Heart right ventricle (tissue), 16 donors: ENCODE measurements around the gene ARSA. TPM values are rescaled to one million over a fixed set of nuclear protein-coding genes. Genes with fewer than 3 reads are reported as not detected.
"Not testable (repeated sequence)": the region's sequence is repeated elsewhere in the genome, so short reads cannot be mapped to it uniquely, and the experiment has no call there.

ENCODE experiments used
- ATAC-seq, 8 donors: fragments of 200-7000 bp; cut with Tn5 transposase; one replicate each; pipeline ENCODE4 v1.9.1; 2020; ENCODE audit warnings: mild to moderate bottlenecking in 8 of 8, moderate library complexity in 8 of 8, moderate number of reproducible peaks in 1 of 8
- DNase-seq, 2 donors: peaks; one replicate each; pipeline ENCODE4 v3.0.0-alpha.2; 2020
- H3K27ac ChIP-seq, 10 donors: fragments of 200-600 bp; sonication (generic) in 2 of 10; one replicate each; pipeline versions ENCODE4 v1.5.0 to v1.8.0; 2020 to 2022; ENCODE audit warnings: mild to moderate bottlenecking in 3 of 10
- H3K27me3 ChIP-seq, 7 donors: fragments of 200-600 bp; one replicate each; pipeline ENCODE4 v1.8.0; 2021 to 2022; ENCODE audit warnings: mild to moderate bottlenecking in 2 of 7
- H3K36me3 ChIP-seq, 9 donors: fragments of 200-600 bp; sonication (generic) in 1 of 9; one replicate each; pipeline versions ENCODE4 v1.5.0 to v1.8.0; 2020 to 2022; ENCODE audit warnings: mild to moderate bottlenecking in 2 of 9
- H3K4me1 ChIP-seq, 9 donors: fragments of 200-600 bp; sonication (generic) in 1 of 9; one replicate each; pipeline versions ENCODE4 v1.5.0 to v1.8.0; 2020 to 2022; ENCODE audit warnings: mild to moderate bottlenecking in 4 of 9
- H3K4me3 ChIP-seq, 10 donors: fragments of 200-600 bp; sonication (generic) in 2 of 10; one replicate each; pipeline versions ENCODE4 v1.5.0 to v1.8.0; 2020 to 2022; ENCODE audit warnings: mild to moderate bottlenecking in 7 of 10, moderate library complexity in 2 of 10
- H3K9me3 ChIP-seq, 11 donors: fragments of 200-600 bp in 10 of 11; sonication (generic) in 2 of 11; one replicate each; pipeline versions ENCODE4 v1.5.0 to v1.8.0; 2013 to 2022; ENCODE audit warnings: mild to moderate bottlenecking in 2 of 11, control low read depth in 1 of 11, moderate library complexity in 1 of 11
- WGBS, 2 donors: extraction: QIAGEN DNeasy Blood & Tissue Kit; methylation state at CpG; one replicate each; pipeline ENCODE4 v1.1.7; 2013; ENCODE audit warnings: inconsistent platforms in 1 of 2; 5-methylcytosine and 5-hydroxymethylcytosine counted together
- intact Hi-C, 10 donors: fragments of 100-400 bp; cut with DNase I; formaldehyde crosslinking; loops; one replicate each; pipeline versions ENCODE4 v1.11.1 to v1.14.2; 2022
- polyA plus RNA-seq, 2 donors: library from polyadenylated mRNA; stranded (reverse); fragments of 200-250 nt; gene quantifications; one replicate each; pipeline ENCODE4 v1.2.3, GENCODE V29; 2013
- total RNA-seq, 10 donors: library from RNA; stranded (reverse); fragmentation: NEBNext Ultra II Directional in 3 of 10; extraction: Animal tissue kit (Norgen Biotek cat#: 25700) in 3 of 10; gene quantifications; one replicate each; pipeline versions ENCODE4 v1.2.1 to v1.2.4, GENCODE V29; 2021 to 2023
- TF ChIP-seq, protein P1 (sequence below), 9 donors: fragments of 200-600 bp; sonication (generic) in 2 of 9; IDR thresholded peaks; one replicate each; pipeline versions ENCODE4 v1.5.0 to v1.8.0; 2021 to 2022; ENCODE audit warnings: antibody characterized with exemption in 9 of 9, mild to moderate bottlenecking in 5 of 9, moderate library complexity in 1 of 9
- donor health status: Arrhythmogenic right ventricular cardiomyopathy.
- donor health status: ischemic (EF 13 %, LVEDD 7.1; RV severe dilation, severe dysfunction).
- donor health status: healthy with polysubstance abuse.
- donor health status: DM: no; HTN: yes; CAD: no.
- donor health status: DM: no; HTN: no; CAD: no.
- donor health status: ischemic (EF 25% LVEDD 6.9; RV normal size, moderate dysfunction).
- donor health status: ischemic (EF 25% LVEDD 5.7; RV mildly dilated, moderate dysfunction).
- donor health status: healthy.
- donor health status: DM: yes; HTN: yes; CAD: no.
- donor health status: Ischemic cardiomyopathy.
- donor health status: ischemic (EF 35%, LVEDD 5.7; RV mildly dilated, moderate dysfunction).
- donor health status: nonischemic (EF 11% LVEDD 7.7; RV severe dilation, severe dysfunction).
- donor health status: DM: yes; HTN: yes; CAD: no.
- donor health status: PGD.
- donor health status: ischemic (EF 29% LVEDD 5.4; RV normal size, mild dysfunction).
- donor health status: nonischemic (EF 23%, LVEDD 6.1; RV moderate dilation, normal function).

ARSA gene
- total and polyA plus RNA-seq, 12 donors = 17.5 to 62.3 (median 26.0) TPM

- DNase-seq (no peak), ATAC-seq (no peak)
- intact Hi-C loops = no loop called here
- Histone ChIP-seq H3K4me3 (no peak overlapping the region), H3K4me1 (peaks cover 0 to 11% (median 0%) of the 10 kb centered on the region in 9 donors), H3K9me3 (no peaks in the 10 kb centered on the region), H3K27ac (no peak overlapping the region), H3K36me3 (no peaks in the 10 kb centered on the region), H3K27me3 (peaks cover 0 to 37% (median 21%) of the 10 kb centered on the region in 7 donors)
- 84 to 87% methylated on average over 17 of the region's 17 CpGs for WGBS, 2 donors
- TF ChIP-seq, protein P1, sequence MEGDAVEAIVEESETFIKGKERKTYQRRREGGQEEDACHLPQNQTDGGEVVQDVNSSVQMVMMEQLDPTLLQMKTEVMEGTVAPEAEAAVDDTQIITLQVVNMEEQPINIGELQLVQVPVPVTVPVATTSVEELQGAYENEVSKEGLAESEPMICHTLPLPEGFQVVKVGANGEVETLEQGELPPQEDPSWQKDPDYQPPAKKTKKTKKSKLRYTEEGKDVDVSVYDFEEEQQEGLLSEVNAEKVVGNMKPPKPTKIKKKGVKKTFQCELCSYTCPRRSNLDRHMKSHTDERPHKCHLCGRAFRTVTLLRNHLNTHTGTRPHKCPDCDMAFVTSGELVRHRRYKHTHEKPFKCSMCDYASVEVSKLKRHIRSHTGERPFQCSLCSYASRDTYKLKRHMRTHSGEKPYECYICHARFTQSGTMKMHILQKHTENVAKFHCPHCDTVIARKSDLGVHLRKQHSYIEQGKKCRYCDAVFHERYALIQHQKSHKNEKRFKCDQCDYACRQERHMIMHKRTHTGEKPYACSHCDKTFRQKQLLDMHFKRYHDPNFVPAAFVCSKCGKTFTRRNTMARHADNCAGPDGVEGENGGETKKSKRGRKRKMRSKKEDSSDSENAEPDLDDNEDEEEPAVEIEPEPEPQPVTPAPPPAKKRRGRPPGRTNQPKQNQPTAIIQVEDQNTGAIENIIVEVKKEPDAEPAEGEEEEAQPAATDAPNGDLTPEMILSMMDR (IDR thresholded peaks at IDR 0.05) = no peak
These were observed 17.4 kb downstream of the ARSA start for GRCh38 chr22:50610581-50610980.

DNA sequence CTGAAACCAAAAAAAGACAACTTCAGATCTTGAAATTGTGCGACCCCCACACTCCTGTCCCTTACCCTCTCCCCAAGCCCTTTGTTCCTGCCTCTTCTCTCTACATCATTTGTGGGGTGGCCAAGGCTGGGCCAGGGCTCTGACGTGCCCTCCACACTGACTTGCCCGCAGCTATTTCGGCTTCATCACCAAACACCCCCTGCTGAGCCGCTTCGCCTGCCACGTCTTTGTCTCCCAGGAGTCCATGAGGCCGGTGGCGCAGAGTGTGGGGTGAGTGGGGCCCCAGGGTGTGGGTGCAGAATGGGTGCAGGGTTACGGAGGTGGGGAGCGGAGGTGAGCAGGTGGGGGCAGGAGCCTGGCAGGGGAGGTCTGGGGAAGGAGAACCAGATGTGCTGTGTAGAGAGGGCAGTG lies 17.9 kb downstream of the ARSA start:
- Histone ChIP-seq H3K36me3 (no peaks in the 10 kb centered on the region), H3K4me3 (no peak overlapping the region), H3K27ac (no peak overlapping the region), H3K4me1 (peaks cover 0 to 11% (median 0%) of the 10 kb centered on the region in 9 donors), H3K9me3 (no peaks in the 10 kb centered on the region), H3K27me3 (peaks cover 0 to 42% (median 26%) of the 10 kb centered on the region in 7 donors)
- DNase-seq = no peak
- TF ChIP-seq, protein P1 (IDR thresholded peaks at IDR 0.05) = no peak
- WGBS, 2 donors = 87 to 88% methylated on average over 11 of the region's 11 CpGs
- no peak for ATAC-seq
- intact Hi-C loops = no loop called here

DNA sequence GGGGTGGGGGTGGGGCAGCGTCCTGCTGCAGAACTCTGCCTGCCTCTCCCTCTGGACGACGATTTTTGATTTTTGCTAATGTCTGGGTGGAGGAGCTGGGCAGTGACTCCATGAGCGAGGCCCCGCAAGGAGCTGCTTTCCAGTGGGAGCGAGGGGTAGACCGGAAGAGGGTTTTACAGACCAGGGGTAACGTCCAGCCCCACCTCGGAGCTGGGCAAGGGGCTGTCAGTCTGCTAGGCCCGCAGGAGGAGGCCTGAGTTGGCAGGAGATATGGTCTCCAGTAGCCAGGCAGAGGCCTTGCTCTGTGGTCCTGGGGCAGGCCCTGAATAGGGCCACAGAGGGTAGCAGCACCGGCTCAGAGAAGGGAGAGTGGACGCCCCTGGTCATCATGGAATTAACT lies 18.4 kb downstream of the ARSA start:
- WGBS, 2 donors = 83 to 87% methylated on average over 12 of the region's 12 CpGs
- Histone ChIP-seq H3K27ac (no peak overlapping the region), H3K27me3 (peaks cover 0 to 47% (median 31%) of the 10 kb centered on the region in 7 donors), H3K36me3 (no peaks in the 10 kb centered on the region), H3K9me3 (no peaks in the 10 kb centered on the region), H3K4me3 (no peak overlapping the region), H3K4me1 (peaks cover 0 to 11% (median 0%) of the 10 kb centered on the region in 9 donors)
- TF ChIP-seq, protein P1 (IDR thresholded peaks at IDR 0.05) = no peak
- ATAC-seq = no peak
- intact Hi-C loops = no loop called here
- no peak for DNase-seq

DNA sequence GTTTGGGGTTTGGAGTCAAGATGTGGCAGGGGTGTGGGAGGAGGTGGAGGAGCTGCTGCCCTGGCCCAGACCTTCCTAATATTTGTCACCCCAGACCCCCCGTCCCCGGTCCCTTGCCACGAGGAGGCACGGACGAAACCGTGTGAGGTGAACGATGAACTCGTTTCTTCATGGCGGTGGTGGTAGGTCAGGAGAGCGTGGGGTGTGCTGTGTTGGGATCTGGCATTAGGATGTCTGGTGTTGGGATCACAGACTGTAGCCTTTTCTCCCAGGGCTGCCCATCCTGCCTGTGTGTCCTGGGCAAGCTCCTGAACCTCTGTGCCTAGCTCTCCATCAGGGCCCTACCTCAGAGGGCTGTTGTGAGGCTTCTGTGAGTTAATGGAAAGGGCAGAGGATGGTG lies 19.0 kb downstream of the ARSA start:
- Histone ChIP-seq H3K4me1 (peaks cover 0 to 10% (median 0%) of the 10 kb centered on the region in 9 donors), H3K4me3 (no peak overlapping the region), H3K9me3 (no peaks in the 10 kb centered on the region), H3K36me3 (no peaks in the 10 kb centered on the region), H3K27me3 (peaks cover 0 to 51% (median 33%) of the 10 kb centered on the region in 7 donors), H3K27ac (no peak overlapping the region)
- ATAC-seq (no peak), DNase-seq (no peak)
- TF ChIP-seq, protein P1 (IDR thresholded peaks at IDR 0.05) = no peak
- intact Hi-C loops = no loop called here
- 90 to 92% methylated on average over 10 of the region's 10 CpGs for WGBS, 2 donors

DNA sequence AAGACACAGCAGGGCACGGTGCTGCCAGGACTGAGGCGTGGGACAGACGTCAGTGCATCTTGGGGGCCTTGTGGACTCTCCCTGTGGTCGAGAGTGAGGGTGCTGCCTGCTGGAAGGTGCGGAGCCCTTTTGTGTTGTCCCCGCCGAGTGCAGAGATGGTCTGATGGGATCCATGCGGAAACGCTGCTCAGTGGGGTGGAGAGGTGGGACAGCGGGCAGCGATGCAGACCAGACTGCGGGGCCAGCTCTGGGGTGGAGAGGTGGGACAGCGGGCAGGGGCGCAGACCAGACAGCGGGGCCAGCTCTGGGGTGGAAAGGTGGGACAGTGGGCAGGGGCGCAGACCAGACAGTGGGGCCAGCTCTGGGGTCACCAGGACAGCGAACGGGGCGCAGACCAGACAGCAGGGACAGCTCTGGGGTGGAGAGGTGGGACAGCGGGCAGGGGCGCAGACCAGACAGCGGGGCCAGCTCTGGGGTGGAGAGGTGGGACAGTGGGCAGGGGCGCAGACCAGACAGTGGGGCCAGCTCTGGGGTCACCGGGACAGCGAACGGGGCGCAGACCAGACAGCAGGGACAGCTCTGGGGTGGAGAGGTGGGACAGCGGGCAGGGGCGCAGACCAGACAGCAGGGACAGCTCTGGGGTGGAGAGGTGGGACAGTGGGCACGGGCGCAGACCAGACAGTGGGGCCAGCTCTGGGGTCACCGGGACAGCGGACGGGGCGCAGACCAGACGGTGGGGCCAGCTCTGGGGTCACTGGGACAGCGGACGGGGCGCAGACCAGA lies 19.7 kb downstream of the ARSA start:
- not testable (repeated sequence) for H3K4me3 ChIP-seq

More for the DNA sequence above, 19.7 kb downstream of the ARSA start:
- H3K4me1 ChIP-seq, H3K9me3 ChIP-seq, DNase-seq, intact Hi-C loops, H3K27ac ChIP-seq, H3K36me3 ChIP-seq, ATAC-seq: not testable (repeated sequence)
- peaks cover 0 to 56% (median 39%) of the 10 kb centered on the region in 7 donors for H3K27me3 ChIP-seq
- 84 to 88% methylated on average over 39 of the region's 39 CpGs for WGBS, 2 donors
